ENCODE measurements around the gene FRS2. TPM values are rescaled to one million over a fixed set of nuclear protein-coding genes. Genes with fewer than 3 reads are reported as not detected.

Gene FRS2
- total RNA-seq, 1 donor from 2014 or later: 23.8 TPM

GRCh38 chr12:69471076-69471430 lies 865 bp downstream of the FRS2 start:
- Mint-ChIP-seq H3K9me3 (no peaks in the 10 kb centered on the region), H3K27ac (peak overlapping the region; percentile 95), H3K4me1 (peaks cover 83% of the 10 kb centered on the region), H3K4me3 (peak overlapping the region; percentile 99), H3K36me3 (ENCODE audit: low read depth) (peaks cover 11% of the 10 kb centered on the region), H3K27me3 (no peaks in the 10 kb centered on the region)
- ChIA-PET POLR2A (interaction anchor here (0.7 to 1.4 kb wide), 8 partner anchors 11 to 664 kb away, joined by 3 to 4 read pairs (median 3); partner anchors contain the start of genes CCT2 and CPM), CTCF (interaction anchor here (1.3 kb wide), 1 partner anchor 100 kb away, joined by 6 read pairs; no protein-coding TSS in a partner anchor)
- no peak for TF ChIP-seq CTCF (IDR thresholded peaks at IDR 0.05)
- intact Hi-C loops (cut with micrococcal nuclease): loop anchor here (2.0 to 5.0 kb wide), 4 partner anchors 100 to 771 kb away; partner anchors contain the start of genes CNOT2 and RAB3IP
- ATAC-seq (ENCODE audit: low read depth) (no peak), DNase-seq (no peak)

- Mint-ChIP-seq H3K27ac (no peak overlapping the region), H3K27me3 (no peaks in the 10 kb centered on the region), H3K9me3 (no peaks in the 10 kb centered on the region), H3K4me3 (peak overlapping the region; percentile 99), H3K36me3 (ENCODE audit: low read depth) (peaks cover 11% of the 10 kb centered on the region), H3K4me1 (peaks cover 80% of the 10 kb centered on the region)
- no peak for ATAC-seq (ENCODE audit: low read depth)
- ChIA-PET POLR2A (interaction anchor here (0.6 to 0.7 kb wide), 2 partner anchors 62 to 574 kb away, joined by 3 to 6 read pairs; no protein-coding TSS in a partner anchor), CTCF (no interaction called here)
- no peak for DNase-seq
- TF ChIP-seq CTCF (IDR thresholded peaks at IDR 0.05): no peak
- intact Hi-C loops (cut with micrococcal nuclease): loop anchor here (2.0 to 5.0 kb wide), 4 partner anchors 99 to 770 kb away; partner anchors contain the start of genes CNOT2 and RAB3IP
These were observed 1.6 kb downstream of the FRS2 start for GRCh38 chr12:69471667-69472385.

GRCh38 chr12:69473262-69473661 lies 3.1 kb downstream of the FRS2 start:
- Mint-ChIP-seq H3K27me3 (no peaks in the 10 kb centered on the region), H3K9me3 (no peaks in the 10 kb centered on the region), H3K4me3 (no peak overlapping the region), H3K4me1 (peaks cover 65% of the 10 kb centered on the region), H3K27ac (no peak overlapping the region), H3K36me3 (ENCODE audit: low read depth) (peaks cover 11% of the 10 kb centered on the region)
- ATAC-seq (ENCODE audit: low read depth): no peak
- CTCF ChIA-PET: no interaction called here
- no peak for TF ChIP-seq CTCF (IDR thresholded peaks at IDR 0.05)
- intact Hi-C loops (cut with micrococcal nuclease): loop anchor here (5.0 kb wide), 2 partner anchors 264 to 769 kb away; partner anchors contain the start of genes CNOT2 and RAB3IP
- no peak for DNase-seq
- POLR2A ChIA-PET: no interaction called here

- Mint-ChIP-seq H3K9me3 (no peaks in the 10 kb centered on the region), H3K27me3 (no peaks in the 10 kb centered on the region), H3K4me3 (no peak overlapping the region), H3K36me3 (ENCODE audit: low read depth) (peaks cover 12% of the 10 kb centered on the region), H3K4me1 (peaks cover 67% of the 10 kb centered on the region), H3K27ac (no peak overlapping the region)
- TF ChIP-seq CTCF (IDR thresholded peaks at IDR 0.05): no peak
- no peak for ATAC-seq (ENCODE audit: low read depth)
- POLR2A ChIA-PET: no interaction called here
- CTCF ChIA-PET: no interaction called here
- intact Hi-C loops (cut with micrococcal nuclease): loop anchor here (5.0 kb wide), 2 partner anchors 263 to 768 kb away; partner anchors contain the start of genes CNOT2 and RAB3IP
- DNase-seq: no peak
These were observed 4.3 kb downstream of the FRS2 start for GRCh38 chr12:69474456-69474855.

GRCh38 chr12:69475237-69475975 lies 5.2 kb downstream of the FRS2 start:
- H3K9me3 Mint-ChIP-seq: no peaks in the 10 kb centered on the region
- DNase-seq (no peak), ATAC-seq (ENCODE audit: low read depth) (no peak)
- no peaks in the 10 kb centered on the region for H3K27me3 Mint-ChIP-seq
- TF ChIP-seq CTCF (IDR thresholded peaks at IDR 0.05): no peak
- intact Hi-C loops (cut with micrococcal nuclease): no loop called here
- ChIA-PET CTCF (no interaction called here), POLR2A (no interaction called here)
- H3K27ac Mint-ChIP-seq: no peak overlapping the region
- H3K36me3 Mint-ChIP-seq (ENCODE audit: low read depth): peaks cover 13% of the 10 kb centered on the region
- peaks cover 68% of the 10 kb centered on the region for H3K4me1 Mint-ChIP-seq
- H3K4me3 Mint-ChIP-seq: no peak overlapping the region

All from activated B cell treated with CpG ODN at 0.5 μM for 24 hours (primary cell).